Astrocyte (in vitro differentiated cells and primary cell): ENCODE measurements around the gene MAG. TPM values are rescaled to one million over a fixed set of nuclear protein-coding genes. Genes with fewer than 3 reads are reported as not detected.

Experiments
- DNase-seq: peaks from one replicate; pipeline ENCODE4 v3.0.0-alpha.2; 2010; ENCODE audit warnings: low read depth
- FAIRE-seq: peaks from 2 replicates; lab custom pipeline; 2011; peaks lifted over from hg19 to GRCh38; lab: Jason Lieb, UNC
- H2AFZ ChIP-seq: 2 replicates; pipeline ENCODE4 v1.6.0; 2012; ENCODE audit warnings: low read depth, low read length, inconsistent platforms
- H3K27ac ChIP-seq: 2 replicates; pipeline ENCODE4 v1.5.1; 2011; ENCODE audit warnings: low read depth, low read length, inconsistent platforms
- H3K27me3 ChIP-seq: 2 replicates; pipeline ENCODE4 v1.6.0; 2011; ENCODE audit warnings: low read length, inconsistent platforms; ENCODE audit not compliant: insufficient read depth
- H3K36me3 ChIP-seq: 2 replicates; pipeline ENCODE4 v1.5.1; 2011; ENCODE audit warnings: low read length, inconsistent platforms; ENCODE audit not compliant: insufficient read depth
- H3K4me1 ChIP-seq: 2 replicates; pipeline ENCODE4 v1.5.1; 2011; ENCODE audit warnings: low read length, inconsistent platforms; ENCODE audit not compliant: insufficient read depth
- H3K4me2 ChIP-seq: 2 replicates; pipeline ENCODE4 v1.6.0; 2012; ENCODE audit warnings: low read length, inconsistent platforms
- H3K4me3 ChIP-seq: 2 replicates; pipeline ENCODE4 v1.5.1; 2011; ENCODE audit warnings: low read depth, mild to moderate bottlenecking, low read length, inconsistent platforms; ENCODE audit not compliant: insufficient read depth
- H3K79me2 ChIP-seq: 2 replicates; pipeline ENCODE4 v1.6.0; 2012; ENCODE audit warnings: mild to moderate bottlenecking, low read length, inconsistent platforms; ENCODE audit not compliant: insufficient read depth
- H3K9ac ChIP-seq: 2 replicates; pipeline ENCODE4 v1.6.0; 2012; ENCODE audit warnings: mild to moderate bottlenecking, low read length, inconsistent platforms
- H3K9me3 ChIP-seq: 2 replicates; pipeline ENCODE4 v1.5.1; 2012; ENCODE audit warnings: low read depth, mild to moderate bottlenecking, low read length, inconsistent platforms; ENCODE audit not compliant: insufficient read depth
- H4K20me1 ChIP-seq: 2 replicates; pipeline ENCODE4 v1.6.0; 2012; ENCODE audit warnings: low read length, inconsistent platforms; ENCODE audit not compliant: insufficient read depth
- H3K27ac Mint-ChIP-seq: one replicate; pipeline ENCODE4 v1.8.0; 2021; ENCODE audit warnings: mild to moderate bottlenecking, mixed read lengths; ENCODE audit not compliant: unreplicated experiment
- H3K27me3 Mint-ChIP-seq: one replicate; pipeline ENCODE4 v1.8.0; 2021; ENCODE audit warnings: low read depth, mixed read lengths; ENCODE audit not compliant: unreplicated experiment
- H3K36me3 Mint-ChIP-seq: one replicate; pipeline ENCODE4 v1.8.0; 2021; ENCODE audit warnings: low read depth, mixed read lengths; ENCODE audit not compliant: unreplicated experiment
- H3K4me1 Mint-ChIP-seq: one replicate; pipeline ENCODE4 v1.8.0; 2021; ENCODE audit warnings: low read depth, mixed read lengths; ENCODE audit not compliant: unreplicated experiment
- H3K4me3 Mint-ChIP-seq: one replicate; pipeline ENCODE4 v1.8.0; 2021; ENCODE audit warnings: mild to moderate bottlenecking, moderate library complexity, mixed read lengths; ENCODE audit not compliant: unreplicated experiment
- H3K9me3 Mint-ChIP-seq: one replicate; pipeline ENCODE4 v1.8.0; 2021; ENCODE audit warnings: mild to moderate bottlenecking, mixed read lengths; ENCODE audit not compliant: unreplicated experiment
- CTCF ChIP-seq: IDR thresholded peaks from 2 replicates; pipeline ENCODE4 v1.5.1; 2011; ENCODE audit warnings: low read depth, mild to moderate bottlenecking, inconsistent platforms, low read length, moderate library complexity; ENCODE audit not compliant: insufficient read depth
- EZH2 ChIP-seq: IDR thresholded peaks from 2 replicates; pipeline ENCODE4 v1.6.1; 2012; ENCODE audit warnings: mild to moderate bottlenecking, low read length, inconsistent platforms; ENCODE audit not compliant: insufficient read depth
- total RNA-seq: library from RNA; stranded (reverse); gene quantifications from 2 replicates; pipeline ENCODE4 v1.2.1, GENCODE V29; 2021

MAG gene
- total RNA-seq, 1 donor from 2014 or later: not detected

GRCh38 chr19:35265900-35266519, 26.0 kb upstream of the MAG start:
- FAIRE-seq (no peak), DNase-seq (no peak)
- Histone ChIP-seq H3K79me2 (peaks cover 28% of the 10 kb centered on the region), H3K27me3 (no peaks in the 10 kb centered on the region), H3K9ac (no peak overlapping the region), H4K20me1 (peaks cover 9% of the 10 kb centered on the region), H3K4me1 (peaks cover 5% of the 10 kb centered on the region), H2AFZ (no peak overlapping the region), H3K9me3 (no peaks in the 10 kb centered on the region), H3K36me3 (peaks cover 6% of the 10 kb centered on the region), H3K4me3 (no peak overlapping the region), H3K27ac (no peak overlapping the region), H3K4me2 (no peak overlapping the region)
- TF ChIP-seq CTCF: no peak
- TF ChIP-seq EZH2: no peak
- Mint-ChIP-seq H3K27me3 (no peaks in the 10 kb centered on the region), H3K36me3 (no peaks in the 10 kb centered on the region), H3K4me1 (peaks cover 5% of the 10 kb centered on the region), H3K9me3 (no peaks in the 10 kb centered on the region), H3K27ac (no peak overlapping the region), H3K4me3 (peak overlapping the region; percentile 78)

GRCh38 chr19:35266520-35267352, 25.2 kb upstream of the MAG start:
- Histone ChIP-seq H3K4me3 (peak overlapping the region; percentile 95), H3K9me3 (no peaks in the 10 kb centered on the region), H3K79me2 (peaks cover 28% of the 10 kb centered on the region), H3K4me1 (peaks cover 5% of the 10 kb centered on the region), H3K27me3 (no peaks in the 10 kb centered on the region), H3K4me2 (peak overlapping the region; percentile 96), H2AFZ (peak overlapping the region; percentile 75), H3K36me3 (peaks cover 9% of the 10 kb centered on the region), H4K20me1 (peaks cover 12% of the 10 kb centered on the region), H3K9ac (peak overlapping the region; percentile 96), H3K27ac (peak overlapping the region; percentile 83)
- DNase-seq (no peak), FAIRE-seq (no peak)
- Mint-ChIP-seq H3K4me3 (peak overlapping the region; percentile 78), H3K9me3 (no peaks in the 10 kb centered on the region), H3K27me3 (no peaks in the 10 kb centered on the region), H3K4me1 (peaks cover 5% of the 10 kb centered on the region), H3K27ac (no peak overlapping the region), H3K36me3 (peaks cover 4% of the 10 kb centered on the region)
- no peak for TF ChIP-seq EZH2
- no peak for TF ChIP-seq CTCF
